Stimulated activated CD4-positive, alpha-beta T cell treated with anti-CD3 and anti-CD28 coated beads, Interleukin-12 subunit alpha, Interleukin-12 subunit beta, amount 100 ng/mL, for 48 hours (primary cell): ENCODE data around the gene IRAK3.
"Not testable (repeated sequence)": the region's sequence is repeated elsewhere in the genome, so short reads cannot be mapped to it uniquely, and the experiment has no call there.

Source experiments
- DNase-seq, 3 donors: peaks; one replicate each; pipeline ENCODE4 v3.0.0-alpha.2; 2020; ENCODE audit warnings: low read depth in 2 of 3, low spot score in 1 of 3

The IRAK3 gene

DNA sequence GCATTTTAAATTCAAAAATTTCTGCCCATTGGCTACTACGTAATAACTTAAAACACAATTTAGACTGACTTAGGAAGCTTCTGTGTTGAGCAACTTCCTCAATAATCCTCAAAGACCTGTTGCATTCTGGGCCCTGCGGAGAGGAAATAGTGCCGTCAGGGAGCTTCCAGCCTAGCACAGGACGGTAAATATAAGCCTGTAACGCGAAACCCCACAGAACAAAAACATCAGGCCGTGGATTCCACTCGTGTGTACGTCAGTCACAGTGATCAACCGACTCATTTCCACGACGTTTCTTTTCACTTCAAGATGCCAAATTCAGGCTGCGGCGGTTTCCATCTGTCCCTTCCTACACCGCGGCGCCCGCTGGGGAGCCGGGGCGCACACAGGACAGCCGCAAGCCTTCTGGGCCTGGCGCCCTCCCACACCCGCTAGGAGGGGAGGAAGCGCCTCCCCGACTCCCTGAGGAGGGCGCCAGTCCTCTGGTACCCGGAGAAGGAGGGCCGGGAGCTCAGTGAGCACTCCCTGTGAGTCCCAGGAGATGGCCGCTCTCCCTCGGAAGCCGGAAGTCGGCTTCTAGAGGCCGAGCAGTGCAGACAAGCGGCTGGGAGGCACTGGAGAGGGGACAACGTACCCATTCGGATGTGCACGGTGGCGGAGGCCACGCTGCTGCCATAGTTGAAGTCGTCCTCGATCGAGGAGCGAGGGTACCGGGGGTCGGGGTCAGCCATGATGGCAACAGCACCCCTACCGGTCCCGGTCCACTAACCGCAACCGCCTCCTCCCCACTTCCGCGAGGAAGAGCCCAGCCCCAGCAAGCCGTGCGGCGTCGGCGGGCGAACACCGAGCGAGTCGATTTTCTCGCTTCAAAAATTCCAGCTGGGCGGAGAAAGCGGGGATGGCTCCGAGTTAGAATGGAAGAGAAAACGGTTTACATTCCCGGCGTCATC is 19.5 kb upstream of the IRAK3 start, which contains the start of gene TMBIM4:
Gene TMBIM4 (minus strand): TSS at position 776 of the 950 bp plus-strand sequence. CDS start 45 bp downstream, at position 731.
- peak; percentile 78 to 85 (median 79) for DNase-seq

DNA sequence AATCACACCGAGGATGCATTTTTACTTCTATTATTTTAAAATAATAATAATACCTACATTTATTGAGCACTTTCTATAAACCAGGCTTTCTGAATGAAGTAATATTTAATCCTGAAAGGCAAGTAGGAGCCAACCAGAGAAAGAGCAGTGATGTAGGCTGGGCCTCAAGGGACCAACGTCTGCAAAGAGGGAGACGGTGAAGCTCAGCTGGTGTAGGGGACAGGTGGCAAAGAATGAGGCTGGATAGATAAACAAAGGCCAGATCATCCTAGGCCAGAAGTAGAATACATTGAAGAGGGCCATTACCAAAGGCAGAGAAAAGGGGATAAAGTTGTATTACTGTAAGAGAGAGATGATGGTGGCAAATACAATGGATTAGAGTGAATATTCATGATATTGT is 18.4 kb upstream of the IRAK3 start:
- DNase-seq, result no peak

DNA sequence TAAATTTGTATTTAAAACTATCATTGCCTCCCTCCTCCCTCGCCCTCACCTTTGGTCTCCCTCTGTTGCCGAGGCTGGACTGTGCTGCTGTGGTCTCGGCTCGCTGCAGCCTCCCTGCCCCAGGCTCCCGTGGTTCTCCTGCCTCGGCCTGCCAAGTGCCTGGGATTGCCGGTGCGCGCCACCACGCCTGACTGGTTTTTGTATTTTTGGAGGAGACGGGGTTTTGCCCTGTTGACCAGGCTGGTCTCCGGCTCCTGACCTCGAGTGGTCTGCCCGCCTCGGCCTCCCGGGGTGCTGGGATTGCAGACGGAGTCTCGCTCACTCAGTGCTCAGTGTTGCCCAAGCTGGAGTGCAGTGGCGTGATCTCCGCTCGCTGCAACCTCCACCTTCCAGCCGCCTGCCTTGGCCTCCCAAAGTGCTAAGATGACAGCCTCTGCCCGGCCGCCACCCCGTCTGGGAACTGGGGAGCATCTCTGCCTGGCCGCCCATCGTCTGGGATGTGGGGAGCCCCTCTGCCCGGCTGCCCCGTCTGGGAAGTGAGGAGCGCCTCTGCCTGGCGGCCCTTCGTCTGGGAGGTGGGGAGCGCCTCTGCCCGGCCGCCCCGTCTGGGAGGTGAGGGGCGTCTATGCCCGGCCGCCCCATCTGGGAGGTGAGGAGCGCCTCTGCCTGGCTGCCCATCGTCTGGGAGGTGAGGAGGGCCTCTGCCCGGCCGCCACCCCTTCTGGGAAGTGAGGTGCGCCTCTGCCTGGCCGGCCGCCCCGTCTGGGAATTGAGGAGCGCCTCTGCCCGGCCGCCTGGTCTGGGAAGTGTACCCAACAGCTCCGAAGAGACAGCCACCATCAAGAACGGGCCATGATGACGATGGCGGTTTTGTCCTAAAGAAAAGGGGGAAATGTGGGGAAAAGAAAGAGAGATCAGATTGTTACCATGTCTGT is 14.4 kb upstream of the IRAK3 start:
- not testable (repeated sequence) for DNase-seq

DNA sequence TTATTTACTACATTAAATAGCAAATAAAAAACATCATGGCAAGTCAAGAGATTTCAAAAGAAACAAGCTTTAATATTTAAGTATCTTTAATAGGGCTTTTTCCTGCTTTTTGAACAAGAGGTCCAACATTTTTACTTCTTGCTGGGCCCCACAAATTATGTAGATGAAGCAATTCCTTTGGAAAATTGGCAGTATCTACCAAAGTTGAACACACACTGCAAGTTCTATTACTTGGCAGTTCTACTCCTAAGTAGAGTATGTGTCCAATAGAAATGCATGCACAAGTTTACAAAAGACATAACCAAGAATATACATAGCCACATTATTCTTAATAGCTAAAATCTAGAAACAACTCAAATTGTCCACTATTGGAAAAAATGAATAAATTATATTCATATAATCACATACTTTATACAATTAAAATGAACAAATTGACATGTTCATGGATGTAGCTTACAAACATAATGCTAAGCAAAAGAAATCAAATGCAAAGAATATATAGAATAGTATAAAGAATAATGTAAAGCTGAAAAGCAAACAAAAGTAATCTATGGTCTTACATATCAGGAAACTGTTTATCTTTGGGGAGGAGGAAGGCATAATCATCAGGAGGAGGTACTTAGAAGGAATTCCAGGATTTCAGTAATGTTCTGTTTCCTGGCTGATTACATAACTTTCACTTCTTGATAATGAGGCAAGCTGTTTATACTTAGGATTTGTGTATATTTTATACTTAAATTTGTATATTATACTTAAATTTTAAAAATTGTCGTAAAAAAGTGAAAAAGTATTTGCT is 12.7 kb upstream of the IRAK3 start:
- DNase-seq, result no peak

DNA sequence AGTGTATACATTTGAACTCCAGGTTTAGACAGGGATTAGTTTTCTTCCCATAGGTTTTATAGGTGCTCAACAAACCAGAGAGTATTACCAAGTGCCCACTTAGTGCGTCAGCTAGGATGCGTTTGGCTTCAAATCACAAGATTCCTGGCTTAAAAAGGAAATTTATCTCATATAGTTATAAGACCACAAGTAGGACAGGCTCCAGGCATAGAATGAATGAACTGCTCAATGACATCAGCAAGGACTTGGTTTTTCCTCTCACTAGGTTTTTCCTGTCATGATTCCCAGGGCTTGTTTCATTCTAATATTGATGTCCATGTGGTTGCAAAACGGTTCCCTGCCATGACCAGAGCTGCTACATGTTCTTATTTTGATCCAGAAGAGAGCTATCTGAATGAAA is 6.1 kb upstream of the IRAK3 start:
- DNase-seq, result no peak

DNA sequence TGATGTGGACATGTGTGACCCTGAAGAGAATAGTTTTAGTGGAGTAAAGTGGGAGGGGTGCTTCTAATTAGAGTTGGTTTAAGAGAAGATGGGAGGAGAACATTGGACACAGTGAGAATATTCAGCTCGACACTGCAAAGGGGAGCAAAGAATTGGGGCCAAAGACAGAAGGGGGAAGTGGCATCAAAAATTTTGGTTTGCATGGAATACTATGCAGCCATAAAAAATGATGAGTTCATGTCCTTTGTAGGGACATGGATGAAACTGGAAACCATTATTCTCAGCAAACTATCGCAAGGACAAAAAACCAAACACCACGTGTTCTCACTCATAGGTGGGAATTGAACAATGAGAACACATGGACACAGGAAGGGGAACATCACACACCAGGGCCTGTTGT is 4.2 kb upstream of the IRAK3 start:
- DNase-seq, result not testable (repeated sequence)

DNA sequence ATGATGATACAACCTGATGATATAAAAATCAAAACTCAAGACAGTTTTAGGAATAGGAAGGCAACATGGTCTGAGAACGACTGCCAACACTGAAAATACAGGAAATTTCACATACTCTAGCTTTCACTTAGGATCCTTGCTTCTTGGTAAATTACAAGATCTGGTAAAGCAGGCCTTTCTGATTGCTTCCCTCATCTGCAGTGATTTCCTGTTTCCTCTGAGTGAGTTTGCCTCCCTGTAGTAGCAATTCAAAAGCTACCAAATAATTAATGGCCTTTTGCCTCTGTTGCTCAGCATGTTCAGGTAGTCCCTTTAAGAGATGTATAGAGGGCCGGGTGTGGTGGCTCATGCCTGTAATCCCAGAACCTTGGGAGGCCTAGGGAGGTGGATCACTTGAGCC is 2.0 kb upstream of the IRAK3 start:
- no peak for DNase-seq

DNA sequence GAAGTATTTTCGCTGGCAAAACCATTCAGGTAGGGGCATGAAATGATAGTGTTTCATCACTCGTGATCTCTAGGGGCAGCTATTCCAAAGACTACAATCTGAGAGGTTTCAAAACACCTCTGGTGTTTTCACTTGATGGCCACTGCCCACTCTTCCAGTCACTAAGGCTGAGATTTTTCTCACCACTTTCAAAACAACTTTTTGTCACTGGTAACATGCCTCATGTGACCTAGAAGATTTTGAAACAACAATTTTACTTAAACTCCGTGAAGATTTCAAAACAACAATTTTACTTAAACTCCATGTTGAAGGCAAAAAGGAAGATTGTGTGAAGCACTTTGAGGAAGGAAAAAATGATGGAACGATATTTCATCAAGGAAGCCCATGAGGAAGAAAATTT is 1.2 kb upstream of the IRAK3 start:
- no peak for DNase-seq

DNA sequence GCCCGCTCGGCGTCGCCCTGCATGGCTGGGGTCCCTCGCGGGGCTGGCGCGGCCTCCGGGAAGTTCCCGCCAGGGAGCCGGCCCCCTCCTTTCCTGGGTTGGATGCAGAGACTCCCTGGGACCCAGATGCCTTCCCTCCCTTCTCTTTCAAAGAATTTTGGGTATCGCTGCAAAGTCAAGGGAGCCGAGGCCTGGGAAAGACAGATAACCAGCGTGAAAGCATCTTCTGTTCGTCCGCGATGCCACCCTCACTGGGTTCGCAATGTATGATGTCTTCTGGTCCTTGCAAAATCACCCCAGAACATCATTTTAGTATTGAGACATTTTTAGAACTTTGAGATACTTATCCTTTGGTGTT is 451 bp downstream of the IRAK3 start:
- no peak for DNase-seq

DNA sequence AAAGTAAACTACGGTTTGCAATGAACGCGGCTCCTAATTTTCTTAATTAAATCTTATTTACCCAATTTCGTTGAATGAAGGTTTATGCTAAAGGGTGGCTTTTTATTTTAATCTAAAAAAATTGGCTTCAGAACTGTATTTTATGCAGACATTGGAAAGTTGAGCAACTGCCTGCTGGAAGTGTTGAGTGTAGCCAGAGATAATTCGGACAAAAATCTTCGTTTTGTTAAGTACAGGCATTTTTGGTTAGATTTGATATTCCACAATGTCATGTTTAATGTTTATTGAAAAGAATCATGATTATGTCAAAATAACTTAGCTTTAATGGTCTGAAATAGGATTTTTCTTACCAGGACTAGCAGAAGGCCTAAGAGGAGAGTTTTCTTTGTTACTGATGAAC is 875 bp downstream of the IRAK3 start:
- DNase-seq, result no peak

DNA sequence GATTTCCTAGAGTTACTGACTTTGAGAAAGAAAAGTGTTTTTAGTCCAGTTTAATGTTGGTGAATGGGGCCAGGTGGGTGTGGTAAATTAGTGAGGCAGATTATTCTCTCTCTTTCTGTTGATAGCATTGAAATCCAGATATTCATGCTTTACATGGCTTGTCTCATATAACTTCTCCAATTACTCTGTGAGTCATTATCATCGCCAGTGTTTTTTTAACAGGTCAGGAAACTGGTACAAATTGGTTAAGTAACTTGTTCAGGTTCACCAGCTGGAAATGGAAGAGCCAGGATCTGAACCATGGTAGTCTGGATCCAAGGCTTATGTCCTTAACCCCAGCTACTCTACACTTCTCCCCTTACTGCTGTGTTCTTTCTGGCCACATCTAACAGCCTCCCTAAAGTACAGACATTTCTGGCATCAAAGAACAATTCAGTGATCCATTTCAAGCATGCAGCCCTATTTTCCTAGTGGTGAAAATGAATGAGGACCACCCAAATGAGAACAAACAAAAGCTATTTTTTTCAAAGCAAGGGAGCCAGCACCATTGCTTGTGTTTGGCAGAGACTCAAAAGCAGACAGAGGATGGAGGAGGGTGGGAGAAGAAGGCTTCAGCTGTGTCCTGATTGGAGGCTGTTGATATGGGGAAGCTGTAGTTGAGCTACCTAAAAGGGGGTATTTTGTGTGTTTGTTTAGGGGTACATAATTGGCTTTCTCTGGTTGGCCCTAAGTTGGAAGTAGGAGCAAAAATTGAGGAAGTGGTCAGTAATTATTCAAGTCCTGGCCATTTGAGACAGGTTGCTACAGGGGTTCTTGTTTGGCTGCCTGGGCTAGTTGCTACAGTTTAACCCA is 1.7 kb downstream of the IRAK3 start:
- no peak for DNase-seq

DNA sequence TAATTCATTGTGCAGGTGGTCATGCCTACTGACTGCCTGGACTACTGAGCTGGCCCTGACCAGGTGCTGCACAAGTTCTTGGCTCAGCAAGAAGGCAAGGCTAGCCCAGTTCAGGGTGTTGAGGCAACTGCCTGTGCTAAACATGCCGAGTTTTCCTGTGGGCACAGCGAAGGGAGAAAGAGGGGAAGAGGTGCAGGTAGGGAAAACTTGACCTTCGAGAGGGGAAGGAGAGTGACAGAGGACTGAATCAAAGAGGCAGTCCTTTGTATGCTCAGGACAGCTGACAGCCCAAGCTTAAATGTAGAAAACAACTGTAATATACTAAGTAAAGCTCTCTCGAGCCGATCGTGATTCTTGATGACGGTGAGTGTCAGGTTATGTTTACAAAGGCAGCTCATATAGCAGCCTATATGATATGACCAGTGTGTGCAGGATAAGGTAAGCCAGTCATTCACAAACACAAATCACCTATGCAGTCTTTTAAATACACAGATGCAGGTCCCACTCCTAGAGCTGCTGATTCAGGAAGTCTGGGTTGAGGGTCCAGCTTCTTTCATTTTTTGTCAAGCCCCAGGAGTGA is 2.6 kb downstream of the IRAK3 start:
- no peak for DNase-seq

DNA sequence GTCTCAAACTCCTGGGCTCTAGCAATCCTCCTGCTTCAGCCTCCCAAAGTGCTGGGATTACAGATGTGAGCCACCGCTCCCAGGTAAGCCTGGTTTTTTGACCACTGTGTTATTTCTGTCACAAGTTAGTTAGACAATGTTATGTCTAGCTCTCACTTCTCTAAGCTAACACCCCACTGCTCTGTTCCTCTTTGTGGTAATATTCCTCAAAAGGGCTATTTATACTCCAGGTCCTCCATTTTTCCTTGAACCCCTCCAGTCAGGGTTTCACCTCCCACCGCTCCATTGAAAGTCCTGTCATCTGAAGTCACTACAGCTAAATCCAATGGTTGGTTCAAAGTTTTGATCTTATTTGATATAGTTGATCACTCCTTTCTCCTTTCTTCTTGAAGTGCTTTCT is 5.1 kb downstream of the IRAK3 start:
- DNase-seq, result no peak

DNA sequence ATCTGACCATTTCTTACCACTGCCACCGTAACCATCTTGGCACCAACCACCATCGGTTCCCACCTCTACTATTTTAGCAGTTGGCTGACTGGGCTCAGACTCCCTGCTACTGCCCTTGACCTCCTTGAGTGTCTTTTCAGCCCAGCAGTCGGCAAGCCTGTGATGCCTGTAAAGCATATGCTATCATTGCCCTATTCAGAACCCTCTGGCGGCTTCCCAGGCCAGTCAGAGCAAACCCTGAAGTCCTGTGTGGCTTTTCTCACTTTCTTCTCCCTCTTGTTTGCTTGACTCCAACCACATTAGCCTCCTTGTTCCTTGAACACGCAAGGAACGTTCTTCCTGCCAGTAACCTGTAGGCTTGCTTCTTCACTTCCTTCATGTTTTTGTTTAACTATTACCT is 6.2 kb downstream of the IRAK3 start:
- DNase-seq, result no peak

DNA sequence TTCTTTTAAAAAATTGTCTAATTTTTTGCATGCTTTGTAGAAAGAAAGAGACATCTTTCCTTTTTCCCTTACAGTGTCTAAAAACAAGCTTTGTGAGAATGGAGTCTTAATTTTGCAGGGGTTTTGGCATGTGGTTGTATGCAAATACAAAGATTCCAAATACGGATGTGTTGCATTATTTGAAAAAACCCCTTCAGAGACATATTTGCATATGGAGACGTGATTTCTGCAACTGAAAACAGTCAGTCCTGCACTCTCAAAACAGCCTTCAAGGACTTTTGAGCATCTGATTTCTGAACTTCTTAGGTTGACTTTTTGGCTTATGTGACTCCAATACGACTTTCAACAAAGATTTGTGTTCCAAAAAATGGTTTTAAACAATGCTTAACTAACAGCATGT is 7.8 kb downstream of the IRAK3 start:
- no peak for DNase-seq

DNA sequence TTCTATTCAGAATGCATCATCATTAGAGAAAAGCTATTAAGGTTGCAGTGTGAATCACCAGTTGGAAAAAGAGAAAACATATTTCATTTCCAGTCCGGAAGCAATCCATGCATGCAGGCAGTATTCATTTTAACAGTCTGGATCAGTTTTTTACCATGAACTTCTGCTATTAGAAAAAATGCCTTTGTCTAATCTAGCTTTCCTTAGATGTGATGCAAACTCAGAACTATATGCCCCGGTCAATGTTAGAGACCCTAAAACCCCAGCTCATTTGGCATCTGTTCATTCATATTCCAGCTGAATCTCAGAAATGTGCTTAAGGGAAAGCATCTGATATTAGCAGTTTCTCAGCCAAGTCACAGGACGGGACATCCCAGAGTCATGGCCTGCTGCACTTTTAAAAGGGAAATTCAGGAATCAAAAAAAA is 8.5 kb downstream of the IRAK3 start:
- DNase-seq, result no peak

DNA sequence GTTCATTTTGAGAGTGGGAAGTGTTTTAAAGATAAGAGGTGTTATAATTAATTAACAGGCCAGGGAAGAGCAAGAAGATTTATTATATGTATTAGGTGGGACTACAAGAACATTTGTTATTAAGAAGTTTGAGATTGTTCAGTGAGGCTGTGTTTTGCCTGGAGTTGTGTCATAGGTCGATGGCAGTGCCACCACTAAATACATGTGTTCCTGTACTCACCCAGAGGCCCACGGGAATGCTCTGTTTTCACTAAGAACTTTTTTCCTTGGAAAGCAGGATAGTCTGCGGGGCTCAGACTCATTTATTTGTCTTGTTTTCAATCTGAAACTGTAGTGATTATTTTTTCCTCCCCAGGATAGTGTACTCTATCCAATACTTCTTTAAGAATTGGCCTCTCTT is 10.1 kb downstream of the IRAK3 start:
- DNase-seq, result no peak

DNA sequence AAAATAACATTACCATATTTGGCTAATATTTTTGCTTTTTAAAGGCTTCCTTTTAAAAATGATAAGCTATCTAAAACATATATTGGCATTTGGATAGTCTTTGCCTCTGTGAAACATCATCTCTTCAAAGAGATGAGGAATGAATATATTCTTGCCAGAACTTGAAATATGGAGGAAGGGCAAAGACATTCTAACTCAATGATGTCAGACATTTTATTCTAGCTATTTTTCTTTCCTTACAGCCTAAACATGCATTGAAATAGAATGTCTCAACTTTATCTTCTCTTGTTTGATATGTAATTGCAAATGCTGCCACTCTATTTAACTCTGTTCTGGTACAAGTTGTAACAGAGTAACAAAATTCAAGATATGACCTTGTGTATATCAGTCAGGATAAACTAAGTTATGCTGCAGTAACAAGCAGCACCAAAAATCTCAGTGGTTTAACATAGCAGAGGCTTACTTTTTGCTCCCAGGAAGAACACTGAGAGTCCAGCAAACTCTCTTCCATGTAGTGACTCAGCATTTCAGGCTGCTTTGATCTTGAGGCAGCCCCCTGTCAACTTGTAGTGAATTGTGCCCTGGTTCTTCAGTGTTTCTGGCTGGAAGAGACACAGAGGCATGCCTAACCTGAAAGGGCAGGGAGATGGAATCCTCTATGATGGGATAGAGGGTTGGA is 11.0 kb downstream of the IRAK3 start:
- DNase-seq, result no peak

DNA sequence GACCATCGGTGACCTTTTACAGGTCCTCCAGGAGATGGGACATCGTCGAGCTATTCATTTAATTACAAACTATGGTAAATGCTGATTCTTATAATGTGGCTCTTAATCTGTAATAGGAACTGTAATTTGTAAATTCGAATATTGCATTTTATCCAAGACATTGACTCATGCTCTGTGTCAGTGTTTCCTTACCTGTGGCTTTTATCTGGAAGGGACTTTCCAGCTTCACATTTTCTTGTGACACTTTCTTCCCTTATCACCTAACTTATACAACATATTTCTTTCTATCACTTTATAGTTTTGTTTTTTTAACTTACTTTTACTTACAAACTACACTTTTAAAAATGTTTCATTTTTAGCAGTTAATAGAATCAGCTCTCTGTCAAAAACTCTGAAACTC is 14.8 kb downstream of the IRAK3 start:
- DNase-seq, result peak in 1 of 3 donors; percentile 49
